GM18517 (cell line): ENCODE data around the gene UBE2R2.

Source experiments
- ATAC-seq: cut with Tn5 transposase; IDR thresholded peaks from one replicate; pipeline ENCODE4 v1.9.1; 2021; ENCODE audit warnings: mild to moderate bottlenecking, moderate library complexity; ENCODE audit not compliant: unreplicated experiment

Gene UBE2R2

DNA sequence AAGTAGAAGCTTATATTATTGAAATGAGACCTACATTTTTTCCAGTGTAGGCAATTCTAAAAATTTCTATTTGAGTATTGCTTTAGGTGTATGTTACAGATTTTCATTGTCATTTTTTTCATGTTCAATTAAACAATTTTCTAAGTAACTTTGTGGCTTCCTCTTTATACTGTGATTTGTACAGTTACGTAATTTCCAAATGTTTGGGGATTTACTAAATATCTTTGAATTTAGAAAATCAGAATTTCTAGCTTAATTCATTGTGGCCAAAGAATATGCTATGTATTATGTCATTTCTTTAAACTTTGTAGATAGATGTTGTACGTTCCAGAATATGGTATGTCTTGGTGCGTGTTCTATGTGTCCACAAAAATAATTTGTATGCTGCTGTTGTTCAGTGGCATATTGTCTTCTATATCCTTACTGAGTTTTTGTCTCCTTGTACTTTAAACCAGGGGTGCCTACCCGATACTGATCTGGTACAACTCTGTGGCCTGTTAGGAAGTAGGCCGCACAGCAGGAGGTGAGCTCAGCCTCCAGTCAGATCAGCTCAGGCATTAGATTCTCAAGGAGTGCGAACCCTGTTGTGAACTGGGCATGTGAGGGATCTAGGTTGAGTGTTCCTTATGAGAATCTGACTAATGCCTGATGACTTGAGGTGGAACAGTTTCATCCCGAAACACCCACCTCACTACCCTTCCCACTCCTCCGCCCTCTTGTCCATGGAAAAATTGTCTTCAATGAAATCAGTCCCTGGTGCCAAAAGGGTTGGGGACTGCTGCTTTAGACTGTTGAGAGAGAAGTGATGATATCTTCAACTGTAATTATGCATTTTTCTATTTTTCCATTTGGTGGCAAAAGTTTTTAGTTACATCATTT lies 63.5 kb downstream of the UBE2R2 start:
- no peak for ATAC-seq

DNA sequence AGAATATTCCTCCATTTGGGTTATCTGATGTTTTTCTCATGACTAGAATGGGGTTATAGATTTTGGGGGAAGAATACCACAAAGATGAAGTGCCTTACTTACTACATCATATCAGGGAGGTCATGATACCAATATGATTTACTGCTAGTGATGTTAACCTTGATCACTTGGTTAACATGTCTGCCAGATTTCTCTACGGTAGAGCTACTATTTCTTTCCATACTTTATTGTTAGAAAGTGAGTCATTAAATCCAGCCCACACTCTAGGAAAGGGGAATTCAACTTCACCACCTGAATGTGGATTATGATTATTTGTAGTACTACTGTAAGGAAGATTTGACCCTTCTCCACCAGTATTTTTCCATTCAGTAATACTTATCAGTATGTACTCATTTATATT lies 64.7 kb downstream of the UBE2R2 start:
- ATAC-seq = no peak

DNA sequence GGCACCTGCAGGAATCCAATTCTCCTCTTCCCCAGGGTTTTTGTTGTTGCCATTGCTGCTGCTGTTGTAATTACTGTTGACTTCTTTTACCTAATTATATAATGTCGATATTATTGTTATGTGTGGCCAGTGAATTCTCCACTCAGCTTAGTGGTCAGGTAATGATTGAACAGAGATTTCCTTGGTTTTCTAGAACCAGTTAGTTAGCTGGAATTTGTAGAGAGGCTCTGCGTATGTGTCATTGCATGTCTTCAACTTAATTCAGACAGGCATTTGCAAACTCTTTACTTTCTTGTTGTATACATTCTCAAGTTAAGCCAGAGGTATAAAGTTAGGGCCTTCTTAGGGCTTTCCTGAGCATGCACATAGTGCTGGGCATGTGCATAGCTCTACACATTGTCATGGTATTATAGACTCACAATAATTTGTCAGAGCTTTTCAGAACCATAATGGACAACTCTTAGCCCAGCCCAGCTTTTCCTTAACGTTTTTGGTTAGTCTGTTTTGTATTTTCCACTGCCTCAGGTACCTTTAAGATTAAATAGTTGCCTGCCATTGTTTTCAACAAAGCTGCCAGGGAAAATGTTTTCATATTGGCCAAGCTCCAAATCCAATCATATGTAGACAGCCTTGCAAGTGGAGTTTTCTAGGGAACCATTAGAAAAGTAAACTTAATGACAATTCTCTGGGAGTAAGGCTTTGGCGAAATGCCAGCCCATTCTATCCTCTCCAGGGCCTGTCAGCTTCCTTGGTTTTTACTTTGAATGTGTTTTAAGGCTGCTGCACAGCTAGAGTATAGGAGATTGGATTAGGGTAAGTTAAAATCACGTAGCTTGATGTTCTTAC lies 68.1 kb downstream of the UBE2R2 start:
- ATAC-seq = no peak

DNA sequence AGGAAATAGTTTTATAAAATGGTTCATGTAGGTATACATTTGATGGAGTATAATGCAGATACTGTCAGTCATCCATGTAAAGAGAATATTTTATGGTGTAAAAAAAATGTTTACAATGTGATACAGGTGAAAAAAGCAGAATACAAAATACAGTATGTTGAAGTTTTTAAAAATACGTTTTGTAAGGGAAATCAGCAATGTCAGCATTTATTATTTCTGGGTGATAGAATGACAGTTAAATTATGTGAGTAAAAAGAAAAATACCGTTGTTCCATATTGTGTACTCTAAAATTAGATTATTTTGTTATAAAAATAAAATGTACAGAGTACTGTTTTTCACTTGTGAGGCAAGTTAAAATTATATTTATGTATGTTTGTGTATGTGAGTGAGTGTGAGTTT lies 69.0 kb downstream of the UBE2R2 start:
- ATAC-seq = no peak

DNA sequence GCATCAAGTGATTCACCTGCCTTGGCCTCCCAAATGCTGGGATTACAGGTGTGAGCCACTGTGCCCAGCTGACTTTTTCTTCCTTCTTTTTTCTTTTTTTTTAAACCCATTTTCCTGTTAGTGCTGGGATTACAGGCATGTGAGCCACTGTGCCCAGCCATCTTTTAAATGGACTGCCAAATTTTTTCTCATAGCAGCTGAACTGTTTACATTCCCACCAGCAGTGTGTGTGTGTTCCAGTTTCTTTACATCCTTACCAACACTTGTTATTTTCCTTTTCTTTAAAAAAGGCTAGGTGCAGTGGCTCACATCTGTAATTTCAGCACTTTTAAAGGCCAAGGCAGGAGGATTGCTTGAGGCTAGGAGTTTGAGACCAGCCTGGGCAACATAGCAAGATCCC lies 76.9 kb downstream of the UBE2R2 start:
- no peak for ATAC-seq

DNA sequence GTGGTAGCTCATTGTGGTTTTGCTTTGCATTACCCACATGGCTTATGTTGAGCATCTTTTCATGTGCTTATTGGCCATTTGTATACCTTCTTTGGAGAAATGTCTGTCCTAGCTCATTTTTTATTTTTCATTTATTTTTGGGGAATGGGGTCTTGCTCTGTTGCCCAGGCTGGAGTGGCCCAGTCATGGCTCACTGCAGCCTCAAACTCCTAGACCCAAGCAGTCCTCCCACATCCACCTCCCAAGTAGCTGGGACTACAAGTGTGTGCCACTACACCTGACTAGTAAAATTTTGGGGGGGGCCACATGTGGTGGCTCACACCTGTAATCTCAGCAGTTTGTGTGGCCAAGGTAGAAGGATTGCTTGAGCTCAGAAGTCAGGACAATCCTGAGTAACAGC lies 77.4 kb downstream of the UBE2R2 start:
- ATAC-seq = no peak

DNA sequence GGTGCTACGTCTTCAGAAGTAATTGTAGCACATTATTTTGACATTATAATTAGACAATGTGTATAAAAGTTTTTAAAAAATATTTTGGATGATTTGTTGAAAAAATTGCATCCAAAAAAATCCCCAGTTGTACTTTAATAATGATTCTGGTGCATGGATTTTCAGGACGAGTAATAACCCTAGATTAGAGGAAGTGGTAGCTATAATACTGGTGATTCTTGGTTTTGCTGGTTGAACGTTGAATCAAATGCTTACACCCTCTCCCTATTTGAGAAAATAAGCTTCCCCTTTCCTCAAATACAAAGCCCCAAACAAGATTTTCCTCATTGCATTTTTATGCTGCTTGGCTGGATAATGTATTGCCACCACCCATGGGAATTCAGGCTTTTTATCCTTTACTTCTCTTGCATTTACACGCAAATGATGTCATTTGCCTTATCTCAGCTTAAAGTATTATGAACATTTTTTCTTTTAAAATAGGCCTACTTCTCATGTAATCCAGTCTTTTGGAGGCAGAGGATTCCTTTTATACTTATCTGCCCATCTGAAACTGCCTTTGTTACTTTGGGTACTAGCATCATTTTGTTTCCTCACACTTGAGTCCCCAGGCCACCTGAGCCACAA lies 86.3 kb downstream of the UBE2R2 start:
- no peak for ATAC-seq

DNA sequence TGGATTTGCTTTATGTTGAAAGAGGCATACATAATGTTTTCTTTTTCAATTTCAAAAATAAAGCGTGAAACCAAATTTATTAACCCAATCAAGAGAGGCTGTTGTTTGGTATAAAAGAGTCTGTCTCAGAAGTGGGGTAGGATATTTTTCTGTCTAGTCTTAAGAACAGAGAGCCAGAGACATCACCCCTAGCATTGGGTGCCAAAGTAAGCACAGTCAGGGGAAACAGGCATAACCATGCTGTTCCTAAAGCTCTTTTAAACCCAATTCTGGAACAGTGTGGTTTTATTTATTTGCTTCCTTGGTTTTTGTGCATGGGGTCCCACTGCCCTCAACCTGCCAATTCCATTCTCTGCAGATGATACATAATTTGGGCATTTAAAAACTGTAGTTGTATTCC lies 88.2 kb downstream of the UBE2R2 start:
- ATAC-seq = no peak

DNA sequence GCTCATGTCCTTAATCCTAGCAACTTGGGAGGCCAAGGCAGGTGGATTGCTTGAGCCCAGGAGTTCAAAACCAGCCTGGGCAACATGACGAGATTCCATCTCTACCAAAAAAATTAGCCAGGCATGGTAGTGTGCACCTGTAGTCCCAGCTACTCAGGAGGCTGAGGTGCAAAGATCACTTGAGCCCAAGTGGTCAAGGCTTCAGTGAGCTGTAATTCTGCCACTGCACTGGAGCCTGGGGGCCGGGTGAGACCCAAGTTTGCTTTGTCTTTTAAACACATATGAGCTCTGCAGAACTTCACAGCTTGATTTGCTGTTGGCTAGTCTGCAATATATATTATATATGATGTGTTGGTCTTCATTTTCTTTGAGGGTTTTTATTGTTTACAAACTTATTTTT lies 89.8 kb downstream of the UBE2R2 start:
- ATAC-seq = no peak

DNA sequence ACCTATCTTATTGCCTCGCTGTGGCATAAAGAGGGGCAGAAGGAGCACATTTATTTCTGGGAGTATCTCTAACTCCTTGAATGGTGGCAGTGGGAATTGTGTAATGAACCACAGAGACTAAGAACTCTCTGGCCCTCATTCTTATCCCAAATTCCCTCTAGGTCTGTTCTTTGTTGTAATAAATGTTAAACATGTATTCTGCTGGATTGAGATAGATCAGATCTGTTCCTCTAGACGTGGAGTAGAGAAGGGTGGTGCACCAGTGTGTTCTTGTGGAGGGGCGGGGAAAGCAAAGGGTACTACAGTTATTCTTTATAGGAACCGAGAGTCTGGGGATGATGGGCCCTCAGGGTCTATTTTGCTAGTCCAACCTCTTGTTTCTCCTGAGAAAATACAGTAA lies 90.4 kb downstream of the UBE2R2 start:
- ATAC-seq = no peak

DNA sequence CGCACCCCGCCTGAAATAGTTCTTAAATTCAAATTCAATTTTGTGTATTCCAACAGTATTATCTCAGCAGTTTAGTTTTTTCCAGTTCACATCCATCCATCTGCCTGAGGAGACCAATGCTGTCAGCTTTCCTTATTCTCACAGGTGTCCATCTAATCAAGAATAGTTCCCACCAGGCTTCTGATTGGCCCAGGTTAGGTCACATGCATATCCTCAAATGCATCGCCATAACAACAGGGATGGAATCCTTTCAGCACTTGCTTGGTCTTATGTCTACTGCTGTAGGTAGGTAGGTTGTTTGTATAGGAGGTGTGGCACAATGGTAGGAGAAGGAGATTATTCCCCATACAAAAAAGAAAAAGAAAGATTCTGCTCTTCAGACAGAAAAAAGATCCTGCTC lies 91.2 kb downstream of the UBE2R2 start:
- ATAC-seq = no peak

DNA sequence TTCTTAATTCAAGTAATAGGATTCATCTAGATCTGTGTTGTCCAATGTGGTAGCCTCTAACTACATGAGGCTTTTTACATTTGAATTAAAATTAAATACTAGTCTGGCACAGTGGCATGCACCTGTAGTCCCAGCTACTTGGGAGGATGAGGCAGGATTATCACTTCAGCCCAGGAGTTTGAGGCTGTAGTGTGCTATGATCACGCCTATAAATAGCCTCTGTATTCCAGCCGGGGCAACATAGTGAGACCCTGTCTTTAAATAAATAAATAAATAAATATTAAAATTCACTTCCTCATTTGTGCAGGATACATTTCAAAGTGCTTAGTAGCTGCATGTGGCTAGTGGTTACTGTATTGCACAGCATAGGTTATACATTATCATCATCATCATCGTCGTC lies 91.8 kb downstream of the UBE2R2 start:
- ATAC-seq = no peak

DNA sequence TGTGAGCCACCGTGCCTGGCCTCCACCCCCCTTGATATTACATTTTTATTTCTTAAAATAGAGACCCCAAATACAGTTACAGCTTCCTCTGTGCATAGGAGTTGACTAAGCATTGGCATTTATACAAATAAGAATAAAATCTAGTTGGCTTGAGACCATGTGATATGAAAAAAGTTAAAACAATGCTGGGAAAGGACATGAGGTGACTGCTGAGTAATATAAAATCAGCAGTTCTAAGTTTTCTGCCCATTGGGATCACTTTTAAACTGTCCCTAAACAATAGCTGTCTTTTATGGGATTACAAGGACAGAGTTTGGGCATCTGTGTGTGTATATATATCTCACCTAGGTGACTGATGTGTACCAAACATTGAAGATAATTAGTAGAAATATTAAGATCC lies 96.6 kb downstream of the UBE2R2 start:
- ATAC-seq = no peak

DNA sequence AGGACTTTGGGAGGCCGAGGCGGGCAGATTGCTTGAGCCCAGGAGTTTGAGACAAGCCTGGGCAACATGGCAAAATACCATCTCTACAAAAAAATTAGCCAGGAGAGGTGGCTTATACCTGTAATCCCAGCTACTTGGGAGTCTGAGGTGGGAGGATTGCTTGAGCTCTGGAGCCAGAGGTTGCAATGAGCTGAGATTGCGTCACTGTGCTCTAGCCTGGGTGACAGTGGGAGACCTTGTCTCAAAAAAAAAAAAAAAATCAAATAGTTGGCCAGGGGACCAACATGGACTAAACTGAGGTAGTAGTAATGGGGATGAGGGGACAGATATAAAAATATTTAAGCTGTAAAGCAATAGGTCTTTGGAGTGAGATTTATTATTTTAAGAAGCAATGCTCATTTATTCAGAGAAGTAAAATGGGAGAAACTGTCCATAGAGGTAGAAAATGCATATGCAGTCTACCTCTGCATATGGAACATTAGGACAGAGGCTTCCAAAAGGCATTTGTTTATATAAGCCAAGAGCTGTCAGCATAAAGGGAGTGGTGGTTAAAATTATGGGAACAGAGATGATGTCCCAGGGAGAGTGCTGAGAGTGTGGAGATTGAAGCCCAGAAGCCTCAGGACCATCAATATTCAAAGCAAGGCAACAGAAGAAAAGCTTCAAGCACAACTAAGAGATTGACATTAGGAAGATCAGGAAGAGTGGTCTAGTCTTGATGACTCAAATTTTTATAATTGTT lies 98.1 kb downstream of the UBE2R2 start:
- ATAC-seq = no peak

DNA sequence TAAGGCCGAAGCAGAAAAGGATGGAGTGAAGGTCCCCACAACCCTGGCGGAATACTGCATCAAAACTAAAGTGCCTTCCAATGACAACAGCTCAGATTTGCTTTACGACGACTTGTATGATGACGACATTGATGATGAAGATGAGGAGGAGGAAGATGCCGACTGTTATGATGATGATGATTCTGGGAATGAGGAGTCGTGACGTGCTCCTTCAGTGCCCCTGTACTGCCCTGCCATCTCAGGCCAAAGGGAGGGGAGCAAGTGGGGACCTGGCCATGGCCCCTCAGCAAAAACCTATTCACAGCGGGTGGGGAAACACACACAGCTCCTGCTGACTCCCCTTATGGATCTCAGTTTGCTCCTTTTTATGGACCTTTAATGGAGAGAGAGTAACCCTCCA lies 100.1 kb downstream of the UBE2R2 start:
- ATAC-seq = no peak

DNA sequence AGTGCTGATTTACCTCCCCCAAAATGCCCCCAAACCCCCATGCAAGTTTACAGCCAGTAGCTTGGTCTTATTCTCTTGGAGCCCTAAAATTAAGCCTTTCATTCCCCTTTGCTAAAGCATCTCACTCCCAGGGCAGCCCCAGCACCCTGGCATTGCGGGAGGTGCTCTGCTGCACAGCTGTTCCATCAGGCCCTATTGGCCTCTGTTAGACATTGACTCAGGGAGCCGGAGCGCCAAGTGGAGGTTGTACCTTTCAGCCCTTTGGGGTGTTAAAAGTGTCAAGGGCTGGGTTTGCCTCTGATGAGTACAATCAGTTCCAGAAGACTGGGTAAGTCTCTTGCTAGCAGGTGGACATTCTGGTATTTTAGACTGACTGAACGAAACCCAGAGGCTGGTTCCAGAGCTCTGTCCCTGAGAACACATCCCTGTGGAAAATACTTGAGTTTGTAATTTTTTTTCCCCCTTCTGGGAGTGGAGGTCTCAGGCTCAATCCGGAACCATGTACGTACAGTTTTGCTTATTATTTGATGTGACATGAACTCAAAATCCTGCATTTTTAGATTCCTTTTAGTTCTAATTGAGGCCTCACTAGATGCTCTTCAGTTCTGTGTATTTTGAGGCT lies 102.4 kb downstream of the UBE2R2 start:
- ATAC-seq = no peak

DNA sequence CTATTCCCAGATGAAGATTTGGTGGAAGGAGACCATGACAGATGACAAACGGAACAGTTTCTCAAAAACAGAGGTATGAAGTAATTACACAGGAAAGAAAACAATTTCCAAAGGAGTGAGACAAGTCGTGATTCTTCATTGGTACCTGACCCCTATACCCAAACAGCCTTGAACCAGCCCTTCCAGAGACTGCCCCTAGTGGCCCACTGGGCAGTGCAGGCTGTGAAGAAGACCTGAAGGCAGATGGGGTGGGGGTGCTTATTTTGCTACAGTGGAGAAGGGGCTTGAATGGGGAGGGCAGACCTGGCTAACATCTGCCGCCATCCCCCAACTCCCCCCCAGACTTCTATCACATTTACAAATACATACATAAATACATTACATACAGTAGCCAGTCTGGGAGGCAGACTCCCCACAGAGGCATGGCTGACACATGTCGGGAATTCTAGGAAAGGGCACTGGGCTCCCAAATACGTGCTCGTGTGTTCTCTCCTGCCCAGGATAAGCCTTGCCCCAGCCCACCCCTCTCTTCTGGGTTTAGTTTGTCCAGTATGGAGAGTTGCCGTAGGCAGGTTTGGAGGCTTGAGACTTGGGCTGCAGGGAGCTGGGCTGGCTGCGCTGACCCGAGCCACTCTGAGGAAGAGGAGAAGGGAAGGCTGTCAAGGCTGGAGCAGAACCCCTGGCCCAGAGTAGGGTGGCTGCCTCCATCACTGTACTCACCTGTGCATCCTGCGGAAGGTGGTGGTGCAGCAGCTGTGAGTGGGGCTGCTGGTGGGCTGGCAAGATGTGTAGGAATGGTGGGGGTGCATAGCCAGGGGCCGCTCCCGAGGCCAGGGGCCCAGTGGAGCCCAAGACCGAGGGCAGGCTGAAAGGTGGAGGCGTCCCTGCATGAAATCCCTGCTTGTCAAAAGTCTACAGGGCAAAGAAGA lies 105.3 kb downstream of the UBE2R2 start:
- no peak for ATAC-seq

DNA sequence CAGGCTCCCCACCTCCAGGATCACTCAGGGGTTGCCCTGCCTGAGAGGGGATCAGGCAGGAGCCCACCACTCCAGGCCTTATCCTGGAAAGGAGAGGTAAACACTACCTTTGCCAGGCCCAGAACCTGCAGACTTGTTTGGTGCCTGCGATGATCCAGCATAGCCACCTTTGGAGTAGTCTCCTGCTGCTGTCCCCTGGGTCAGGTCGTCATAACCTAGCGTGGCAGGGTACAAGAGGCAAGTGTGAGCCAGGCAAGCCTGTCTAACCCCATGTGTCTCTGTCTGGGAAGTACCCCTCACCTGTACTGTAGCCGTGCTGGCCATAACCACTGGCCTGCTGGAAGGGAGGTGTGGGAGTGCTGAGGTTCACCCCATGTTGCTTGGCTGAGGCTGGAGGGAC lies 106.1 kb downstream of the UBE2R2 start:
- ATAC-seq = no peak

DNA sequence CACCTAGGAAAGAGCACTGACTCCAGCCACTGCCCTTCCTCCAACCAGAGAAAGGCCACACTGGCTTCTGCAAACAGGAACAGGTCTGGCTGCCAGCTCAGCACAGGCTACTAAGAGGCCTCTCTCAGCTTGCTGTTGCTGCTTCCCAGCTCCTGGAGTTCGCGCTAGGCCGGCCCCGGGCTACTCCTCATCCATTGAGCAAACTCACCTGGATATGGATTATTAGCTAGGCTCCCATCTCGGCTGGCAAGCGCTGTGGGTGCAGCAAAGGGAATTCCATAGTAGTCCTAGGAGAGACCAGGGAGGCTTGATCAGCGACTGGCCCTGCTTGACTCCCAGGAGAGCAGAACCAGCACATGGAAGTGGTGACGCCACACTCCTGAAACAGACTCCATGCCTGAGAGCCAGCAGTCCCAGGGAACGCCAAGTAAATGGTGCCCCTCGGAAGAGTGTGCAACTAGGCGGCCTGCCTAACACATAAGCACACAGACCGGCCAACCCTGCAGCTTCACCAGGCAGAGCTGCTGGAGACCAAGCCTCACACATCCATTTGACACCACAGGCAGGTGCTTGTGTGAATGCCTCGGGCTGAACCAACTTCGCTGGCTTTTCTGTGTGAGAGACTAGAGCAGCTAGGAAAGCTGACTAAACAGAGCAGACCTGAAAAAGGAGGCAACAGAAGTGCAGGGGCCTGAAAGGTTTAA lies 107.2 kb downstream of the UBE2R2 start:
- no peak for ATAC-seq
